ENCODE measurements around the gene LIPH. TPM values are rescaled to one million over a fixed set of nuclear protein-coding genes. Genes with fewer than 3 reads are reported as not detected.

The LIPH gene
- total RNA-seq, 1 donor, result under 0.01 TPM

- TF ChIP-seq CTCF (IDR thresholded peaks at IDR 0.05; ENCODE audit: insufficient read depth, low read depth, low read length), result no peak
- no peak for DNase-seq (ENCODE audit: low read depth)
- no peak overlapping the region for H3K4me3 ChIP-seq (ENCODE audit: low read depth, low read length)
These were observed 21.5 kb downstream of the LIPH start for GRCh38 chr3:185530856-185531255.

- TF ChIP-seq CTCF (IDR thresholded peaks at IDR 0.05; ENCODE audit: insufficient read depth, low read depth, low read length), result no peak
- no peak for DNase-seq (ENCODE audit: low read depth)
- no peak overlapping the region for H3K4me3 ChIP-seq (ENCODE audit: low read depth, low read length)
These were observed 23.9 kb downstream of the LIPH start for GRCh38 chr3:185528532-185528931.

GRCh38 chr3:185527364-185527763, 25.0 kb downstream of the LIPH start:
- no peak overlapping the region for H3K4me3 ChIP-seq (ENCODE audit: low read depth, low read length)
- no peak for DNase-seq (ENCODE audit: low read depth)
- TF ChIP-seq CTCF (IDR thresholded peaks at IDR 0.05; ENCODE audit: insufficient read depth, low read depth, low read length), result no peak

GRCh38 chr3:185526349-185526951, 25.9 kb downstream of the LIPH start:
- no peak for TF ChIP-seq CTCF (IDR thresholded peaks at IDR 0.05; ENCODE audit: insufficient read depth, low read depth, low read length)
- DNase-seq (ENCODE audit: low read depth), result no peak
- H3K4me3 ChIP-seq (ENCODE audit: low read depth, low read length), result no peak overlapping the region

- H3K4me3 ChIP-seq (ENCODE audit: low read depth, low read length), result no peak overlapping the region
- DNase-seq (ENCODE audit: low read depth), result no peak
- no peak for TF ChIP-seq CTCF (IDR thresholded peaks at IDR 0.05; ENCODE audit: insufficient read depth, low read depth, low read length)
These were observed 30.8 kb downstream of the LIPH start for GRCh38 chr3:185521349-185522138.

- H3K4me3 ChIP-seq (ENCODE audit: low read depth, low read length), result no peak overlapping the region
- DNase-seq (ENCODE audit: low read depth), result no peak
- TF ChIP-seq CTCF (IDR thresholded peaks at IDR 0.05; ENCODE audit: insufficient read depth, low read depth, low read length), result no peak
These were observed 33.4 kb downstream of the LIPH start for GRCh38 chr3:185519021-185519420.

Measured in fibroblast of villous mesenchyme (primary cell).